HCT116 (cell line): ENCODE data around the gene SPRED1. TPM values are rescaled to one million over a fixed set of nuclear protein-coding genes. Genes with fewer than 3 reads are reported as not detected.

Experiments
- ATAC-seq: fragments of 200-7000 bp; cut with Tn5 transposase; 2 replicates; pipeline ENCODE4 v1.9.1; 2020; ENCODE audit warnings: mild to moderate bottlenecking, moderate library complexity
- BruUV-seq: library from RNA; stranded (reverse); fragments of 400-500 nt; replicated peaks from 2 replicates; lab custom pipeline; 2021; lab: Mats Ljungman, UMichigan
- CTCF ChIA-PET: fragments of 300-600 bp; sonication (Branson Sonifier 250); formaldehyde crosslinking; loops from one replicate; lab custom pipeline; 2021; ENCODE audit warnings: antibody characterized with exemption; lab: Charles Lee
- POLR2A ChIA-PET: fragments of 300-600, 350-600 bp; sonication (Branson Sonifier 250); formaldehyde crosslinking; loops from one replicate; lab custom pipeline; 2021; ENCODE audit warnings: antibody characterized with exemption; lab: Charles Lee
- RAD21 ChIA-PET, 2 experiments: fragments of 300-600 bp; sonication (Branson Sonifier 250); formaldehyde crosslinking; loops; one replicate each; lab custom pipeline; 2023; ENCODE audit warnings: low total read pairs in 2 of 2; ENCODE audit not compliant: uncharacterized antibody in 2 of 2, unreplicated experiment in 2 of 2, low non-redundant PET in 1 of 2; lab: Charles Lee
- DNase-seq: peaks from one replicate; pipeline ENCODE4 v3.0.0-alpha.2; 2010; ENCODE audit warnings: low read depth, low spot score
- H2AFZ ChIP-seq: fragments of 200-600 bp; shearing (Covaris generic), sonication (generic); 2 replicates; pipeline ENCODE4 v1.6.1; 2017; ENCODE audit warnings: low read depth, mixed run types, mixed read lengths, antibody characterized with exemption, low read length; ENCODE audit not compliant: poor library complexity, severe bottlenecking
- H3K27ac ChIP-seq: 2 replicates; pipeline ENCODE4 v1.5.1; 2012; ENCODE audit warnings: low read depth, low read length
- H3K27me3 ChIP-seq: fragments of 200-600 bp; sonication (generic); 2 replicates; pipeline ENCODE4 v1.6.1; 2016; ENCODE audit warnings: mixed run types, low read length, mixed read lengths; ENCODE audit not compliant: insufficient read depth
- H3K36me3 ChIP-seq, 2 experiments: fragments of 200-500 bp in 1 of 2; fragments of 200-600 bp in 1 of 2; sonication (Bioruptor generic) in 1 of 2; sonication (generic) in 1 of 2; 2 replicates each; pipeline versions ENCODE4 v1.5.1 to v1.6.1; 2014 to 2016; ENCODE audit warnings: low read length in 2 of 2, inconsistent platforms in 1 of 2, mixed read lengths in 1 of 2, mixed run types in 1 of 2; ENCODE audit not compliant: insufficient read depth in 2 of 2, control insufficient read depth in 1 of 2
- H3K4me1 ChIP-seq, 2 experiments: fragments of 200-600 bp in 1 of 2; sonication (generic) in 1 of 2; 2 replicates each; pipeline versions ENCODE4 v1.5.1 to v1.6.1; 2012 to 2017; ENCODE audit warnings: low read length in 2 of 2, inconsistent platforms in 1 of 2, mild to moderate bottlenecking in 1 of 2, mixed read lengths in 1 of 2, mixed run types in 1 of 2, moderate library complexity in 1 of 2; ENCODE audit not compliant: insufficient read depth in 2 of 2, control insufficient read depth in 1 of 2
- H3K4me2 ChIP-seq: fragments of 200-600 bp; sonication (generic); 2 replicates; pipeline ENCODE4 v1.6.1; 2017; ENCODE audit warnings: mixed run types, low read length, mixed read lengths
- H3K4me3 ChIP-seq, 2 experiments: fragments of 200-600 bp in 1 of 2; sonication (generic) in 1 of 2; replicated peaks in 1 of 2; 2 replicates each; pipeline ENCODE4 v1.5.1; 2011 to 2016; ENCODE audit warnings: low read length in 2 of 2, control low read depth in 1 of 2, low read depth in 1 of 2, mild to moderate bottlenecking in 1 of 2, mixed read lengths in 1 of 2, mixed run types in 1 of 2
- H3K79me2 ChIP-seq: fragments of 200-600 bp; sonication (generic); 2 replicates; pipeline ENCODE4 v1.6.1; 2017; ENCODE audit warnings: mild to moderate bottlenecking, mixed run types, low read length, moderate library complexity, mixed read lengths; ENCODE audit not compliant: insufficient read depth
- H3K9ac ChIP-seq: fragments of 200-600 bp; sonication (generic); 2 replicates; pipeline ENCODE4 v1.6.1; 2016; ENCODE audit warnings: low read length, mixed read lengths
- H3K9me2 ChIP-seq: fragments of 200-600 bp; sonication (generic), shearing (Covaris generic); 2 replicates; pipeline ENCODE4 v1.6.1; 2017; ENCODE audit warnings: mixed run types, mild to moderate bottlenecking, moderate library complexity; ENCODE audit not compliant: insufficient read depth
- H3K9me3 ChIP-seq, 2 experiments: fragments of 200-500 bp in 1 of 2; fragments of 200-600 bp in 1 of 2; sonication (Bioruptor generic) in 1 of 2; sonication (generic) in 1 of 2; 2 replicates each; pipeline ENCODE4 v1.6.1; 2014 to 2017; ENCODE audit warnings: low read length in 2 of 2, mixed read lengths in 2 of 2, inconsistent platforms in 1 of 2, low read depth in 1 of 2, mild to moderate bottlenecking in 1 of 2, mixed run types in 1 of 2, moderate library complexity in 1 of 2; ENCODE audit not compliant: control insufficient read depth in 1 of 2, insufficient read depth in 1 of 2
- H4K20me1 ChIP-seq: fragments of 200-600 bp; sonication (generic), shearing (Covaris generic); 2 replicates; pipeline ENCODE4 v1.6.1; 2017; ENCODE audit warnings: mixed run types, mild to moderate bottlenecking, moderate library complexity; ENCODE audit not compliant: insufficient read depth
- CEBPB ChIP-seq: IDR thresholded peaks from 2 replicates; pipeline ENCODE4 v1.6.1; 2012; ENCODE audit warnings: low read depth
- EZH2 ChIP-seq: fragments of 200-600 bp; sonication (generic); IDR thresholded peaks from 2 replicates; pipeline ENCODE4 v1.6.1; 2017; ENCODE audit warnings: antibody characterized with exemption, mixed run types
- FOSL1 ChIP-seq: IDR thresholded peaks from 2 replicates; pipeline ENCODE4 v1.6.1; 2012; ENCODE audit warnings: low read depth
- YY1 ChIP-seq: IDR thresholded peaks from 2 replicates; pipeline ENCODE4 v1.6.1; 2011; ENCODE audit warnings: low read length, low read depth, moderate library complexity, mild to moderate bottlenecking; ENCODE audit not compliant: insufficient replicate concordance; ENCODE audit errors: extremely low read depth
- intact Hi-C: fragments of 100-400 bp; cut with micrococcal nuclease; formaldehyde crosslinking; loops from 2 replicates; pipeline ENCODE4 v1.10.0; 2022
- total RNA-seq: library from RNA; stranded (reverse); gene quantifications from one replicate; pipeline ENCODE4 v1.2.1, GENCODE V29; 2021; ENCODE audit not compliant: unreplicated experiment

SPRED1 gene
- total RNA-seq, 1 experiment from 2014 or later = 24.7 TPM

GRCh38 chr15:38254051-38254883 lies 1.6 kb downstream of the SPRED1 start:
- H3K9me2 ChIP-seq = no peaks in the 10 kb centered on the region
- ATAC-seq (peak; percentile 35), DNase-seq (peak; percentile 51)
- no peaks in the 10 kb centered on the region for H3K9me3 ChIP-seq
- ChIA-PET CTCF (no interaction called here), POLR2A (interaction anchor here (1.3 to 2.1 kb wide), 3 partner anchors 10 to 182 kb away, joined by 4 to 7 read pairs (median 5); no protein-coding TSS in a partner anchor), RAD21 (no interaction called here)
- H4K20me1 ChIP-seq = peaks cover 12% of the 10 kb centered on the region; the same call in 1 of the 2 replicates
- peak overlapping the region; percentile 75 to 91 for H3K4me3 ChIP-seq
- TSS peak; percentile 47 for BruUV-seq
- H3K9ac ChIP-seq = peak overlapping the region; percentile 82
- peak overlapping the region; percentile 91 for H3K4me2 ChIP-seq
- peak overlapping the region; percentile 91 for H3K27ac ChIP-seq
- no peaks in the 10 kb centered on the region for H3K27me3 ChIP-seq
- H3K79me2 ChIP-seq = peaks cover 67% of the 10 kb centered on the region
- intact Hi-C loops = loop anchor here (5.0 kb wide), 1 partner anchor 182 kb away; no protein-coding TSS in a partner anchor
- H2AFZ ChIP-seq = no peak overlapping the region
- H3K4me1 ChIP-seq = peaks cover 15 to 30% of the 10 kb centered on the region in 2 experiments
- TF ChIP-seq CEBPB (no peak), YY1 (peak; percentile 37)
- no peaks in the 10 kb centered on the region for H3K36me3 ChIP-seq

- Histone ChIP-seq H3K4me2 (no peak overlapping the region; the same call in 1 of the 2 replicates), H3K79me2 (peaks cover 81% of the 10 kb centered on the region), H3K36me3 (no peaks in the 10 kb centered on the region), H3K9me2 (no peaks in the 10 kb centered on the region), H3K27me3 (no peaks in the 10 kb centered on the region), H2AFZ (no peak overlapping the region), H3K27ac (no peak overlapping the region; the same call in 1 of the 2 replicates), H3K9ac (no peak overlapping the region), H3K4me3 (no peak overlapping the region), H4K20me1 (peaks cover 24% of the 10 kb centered on the region; the same call in 1 of the 2 replicates), H3K9me3 (no peaks in the 10 kb centered on the region), H3K4me1 (peaks cover 12 to 27% of the 10 kb centered on the region in 2 experiments)
- no TSS peak for BruUV-seq
- DNase-seq = no peak
- no peak for ATAC-seq
- CTCF ChIA-PET = no interaction called here
- POLR2A ChIA-PET = no interaction called here
- intact Hi-C loops = no loop called here
- TF ChIP-seq FOSL1 = no peak
- TF ChIP-seq EZH2 = no peak
- RAD21 ChIA-PET = no interaction called here
These were observed 3.1 kb downstream of the SPRED1 start for GRCh38 chr15:38255690-38256089.
